ENCODE results near the gene FZR1. TPM values are rescaled to one million over a fixed set of nuclear protein-coding genes. Genes with fewer than 3 reads are reported as not detected.

Gene FZR1
- total and polyA plus RNA-seq, 2 of the 13 experiments (the other 11 are each of a cell fraction or from before 2014, with no cell fraction given), result 29.0 to 30.8 TPM

GRCh38 chr19:3556423-3556977 lies 50.4 kb downstream of the FZR1 start (continued):
- TF ChIP-seq ZNF781 (CRISPR knock-in tag; IDR thresholded peaks at IDR 0.05; ENCODE audit: borderline replicate concordance, not compliant biosample characterization) (no peak), HMGXB4 (CRISPR knock-in tag; IDR thresholded peaks at IDR 0.05; ENCODE audit: borderline replicate concordance in 1 of 2, low read depth in 1 of 2) (no peak), MYC (CRISPR knock-in tag; IDR thresholded peaks at IDR 0.05; ENCODE audit: borderline replicate concordance) (no peak), ZNF776 (CRISPR knock-in tag; IDR thresholded peaks at IDR 0.05) (no peak), ZSCAN22 (CRISPR knock-in tag; IDR thresholded peaks at IDR 0.05) (peak; percentile 100), HMGA1 (CRISPR knock-in tag; conservative IDR thresholded peaks at IDR 0.05) (no peak), ATF2 (CRISPR knock-in tag; IDR thresholded peaks at IDR 0.05) (no peak), RFXAP (CRISPR knock-in tag; IDR thresholded peaks at IDR 0.05; ENCODE audit: borderline replicate concordance) (0 out of 2 replicates have a peak, but pooled peaks have one; percentile 52), ZNF326 (CRISPR knock-in tag; IDR thresholded peaks at IDR 0.05; ENCODE audit: borderline replicate concordance) (no peak), HES4 (CRISPR knock-in tag; IDR thresholded peaks at IDR 0.05; ENCODE audit: borderline replicate concordance) (no peak), FOSL1 (CRISPR knock-in tag; IDR thresholded peaks at IDR 0.05; ENCODE audit: borderline replicate concordance) (0 out of 2 replicates have a peak, but pooled peaks have one; percentile 22), FOXP4 (CRISPR knock-in tag; IDR thresholded peaks at IDR 0.05) (no peak), MLLT10 (CRISPR knock-in tag; IDR thresholded peaks at IDR 0.05) (no peak), RARG (CRISPR knock-in tag; IDR thresholded peaks at IDR 0.05; ENCODE audit: low read depth) (no peak), FOXK1 (CRISPR knock-in tag; IDR thresholded peaks at IDR 0.05; ENCODE audit: borderline replicate concordance, low read depth) (no peak), ZBTB37 (CRISPR knock-in tag; IDR thresholded peaks at IDR 0.05) (no peak), SMAD3 (CRISPR knock-in tag; IDR thresholded peaks at IDR 0.05) (no peak), ZNF83 (CRISPR knock-in tag; IDR thresholded peaks at IDR 0.05; ENCODE audit: borderline replicate concordance) (no peak)

All from HepG2 (cell line).